CD1c-positive myeloid dendritic cell (primary cell): ENCODE results near the gene ASCL5.
A peak's percentile ranks its signal among the peaks of the same experiment; 100 is the strongest.

Experiments
- DNase-seq: peaks from one replicate; pipeline ENCODE4 v3.0.0-alpha.2; 2016; ENCODE audit errors: extremely low spot score

Gene ASCL5

DNA sequence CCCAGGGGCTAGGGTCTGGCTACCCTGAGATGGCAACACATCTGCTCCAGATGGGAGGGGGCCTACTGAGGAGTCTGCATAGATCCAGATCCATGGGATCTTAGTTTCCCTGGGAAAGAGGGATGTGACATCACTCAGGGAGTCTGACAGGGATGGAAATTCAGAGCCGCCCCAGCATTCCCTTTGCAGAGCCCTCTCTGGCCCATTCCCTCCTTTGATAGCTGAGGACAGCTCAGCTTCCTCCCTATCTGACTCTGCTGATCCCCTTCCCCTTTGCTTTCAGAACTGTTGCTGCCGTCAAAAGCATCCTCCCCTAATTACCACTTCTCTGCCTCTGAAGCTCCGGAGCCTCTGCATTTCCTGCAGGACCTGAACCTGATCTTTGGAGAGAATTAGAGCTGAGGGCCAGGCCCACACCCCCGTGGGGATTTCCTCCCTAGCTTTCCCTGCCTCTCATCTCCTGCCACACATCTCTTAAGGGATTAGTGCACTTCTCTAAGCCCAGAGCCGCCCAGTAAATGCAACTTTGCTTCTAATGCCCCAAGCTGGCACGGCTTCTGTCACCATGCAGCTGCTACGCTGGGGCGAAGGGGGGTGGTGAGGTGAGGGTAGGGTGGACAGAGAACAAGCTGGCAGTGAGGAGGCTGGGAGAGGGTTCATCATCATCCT, 9.5 kb upstream of the ASCL5 start:
- no peak for DNase-seq

DNA sequence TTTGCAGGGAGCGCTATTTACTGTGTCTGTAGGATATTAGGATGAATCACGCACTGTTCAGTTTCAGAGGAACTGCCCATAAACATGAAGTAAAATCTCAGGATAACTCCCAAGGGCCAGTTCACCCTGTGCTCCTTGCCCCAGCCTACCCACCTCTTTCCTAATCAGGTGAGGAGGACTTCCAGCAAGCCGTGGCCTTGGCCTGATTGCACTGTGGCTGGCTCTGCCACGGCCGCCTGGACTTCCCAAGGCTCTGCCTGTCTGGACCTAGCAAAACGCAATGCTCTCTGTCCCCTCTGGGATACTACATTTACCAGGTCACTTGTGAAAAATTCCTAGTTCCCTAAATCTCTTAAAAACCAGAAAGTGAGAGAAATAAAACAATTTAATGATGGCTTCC, 7.4 kb upstream of the ASCL5 start:
- no peak for DNase-seq

DNA sequence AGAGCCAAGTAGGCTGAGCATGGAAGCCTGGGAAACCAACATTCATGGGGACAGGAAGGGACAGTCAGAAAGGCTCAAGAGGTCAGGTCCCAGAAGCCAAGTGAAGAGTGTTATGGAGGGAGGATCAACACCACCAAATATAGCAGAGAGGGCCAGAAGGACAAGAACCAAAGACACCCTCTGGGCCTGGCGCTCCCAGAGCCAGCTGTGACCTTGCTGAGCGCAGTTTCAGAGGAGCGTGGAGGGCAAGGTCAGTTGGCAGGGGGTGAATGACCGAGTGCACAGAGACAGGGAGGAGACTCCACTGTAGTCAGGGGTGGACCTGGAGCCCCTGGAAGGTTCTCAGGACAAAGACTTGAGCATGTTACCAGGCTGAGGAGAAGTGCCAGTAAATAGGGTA, 4.4 kb upstream of the ASCL5 start:
- no peak for DNase-seq

DNA sequence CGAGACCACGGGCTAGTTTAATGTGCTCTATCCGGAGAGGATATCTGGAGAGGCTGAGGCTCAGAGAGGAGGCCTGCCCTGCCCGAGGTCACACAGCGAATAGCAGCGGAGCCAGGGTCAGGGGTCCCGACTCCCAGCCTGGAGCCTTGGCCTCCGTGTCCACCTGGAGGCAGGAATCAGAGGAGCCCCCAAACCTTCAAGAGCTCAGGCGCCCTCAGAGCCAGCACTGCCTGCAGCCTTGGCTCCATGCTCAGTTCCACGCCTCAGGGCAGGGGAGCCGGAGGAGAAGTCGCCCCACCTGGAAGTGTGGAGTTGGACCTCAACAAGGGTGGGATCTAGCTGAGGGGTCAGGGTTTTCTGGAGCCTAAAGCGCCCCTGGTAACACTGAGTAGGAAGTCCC, 2.0 kb upstream of the ASCL5 start:
- DNase-seq: no peak

DNA sequence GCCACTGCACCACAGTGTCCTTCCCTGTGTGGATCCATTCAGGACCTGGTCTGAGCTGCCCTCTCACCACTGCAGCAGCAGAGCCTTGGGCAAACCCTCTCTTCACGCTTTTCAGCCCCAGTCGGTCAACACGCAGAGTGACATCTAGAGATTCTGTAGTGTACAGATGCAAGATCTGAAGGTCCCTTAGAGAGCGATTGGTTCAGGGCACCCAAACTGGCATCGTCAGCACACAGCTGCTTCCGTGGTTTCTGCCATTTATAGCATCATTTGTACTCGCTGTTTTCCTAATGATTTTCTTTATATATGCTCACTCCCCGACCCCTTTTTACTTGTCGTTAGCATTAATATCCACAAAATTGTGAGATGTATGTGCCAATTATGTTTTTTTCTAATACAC, 1.5 kb upstream of the ASCL5 start:
- DNase-seq: no peak

DNA sequence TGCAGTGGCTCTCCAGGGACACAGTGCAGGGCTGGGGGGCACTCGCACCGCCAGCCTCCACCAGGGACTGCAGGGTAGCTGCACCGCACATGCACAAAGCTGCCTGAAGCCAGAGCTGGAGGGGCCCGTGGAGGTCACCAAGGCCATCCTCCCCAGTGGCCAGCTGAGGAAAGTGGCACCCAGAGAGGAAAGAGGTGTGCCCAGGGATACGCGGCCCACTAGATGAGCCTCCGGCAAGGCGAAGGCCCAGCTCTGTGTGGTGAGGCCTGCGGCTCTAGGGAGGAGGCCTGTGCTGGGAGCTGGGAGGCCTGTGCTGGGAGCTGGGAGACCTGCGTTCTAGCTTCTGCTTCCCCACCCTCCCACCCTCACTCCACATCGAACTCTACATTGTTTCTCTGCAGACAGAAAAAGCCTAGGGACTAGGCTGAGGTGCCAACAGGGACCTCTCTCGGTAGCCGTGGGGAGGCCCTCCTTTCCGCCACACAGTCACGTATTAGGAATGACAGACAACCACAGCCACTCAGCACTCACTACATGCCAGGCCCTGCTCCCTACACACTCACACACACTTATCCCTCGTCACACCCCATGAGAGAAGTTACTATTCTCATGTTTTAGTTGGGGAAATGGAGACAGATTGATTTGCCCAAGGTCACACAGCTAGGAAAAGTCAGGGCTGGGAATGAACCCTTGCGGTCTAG, 921 bp upstream of the ASCL5 start:
- DNase-seq: no peak

DNA sequence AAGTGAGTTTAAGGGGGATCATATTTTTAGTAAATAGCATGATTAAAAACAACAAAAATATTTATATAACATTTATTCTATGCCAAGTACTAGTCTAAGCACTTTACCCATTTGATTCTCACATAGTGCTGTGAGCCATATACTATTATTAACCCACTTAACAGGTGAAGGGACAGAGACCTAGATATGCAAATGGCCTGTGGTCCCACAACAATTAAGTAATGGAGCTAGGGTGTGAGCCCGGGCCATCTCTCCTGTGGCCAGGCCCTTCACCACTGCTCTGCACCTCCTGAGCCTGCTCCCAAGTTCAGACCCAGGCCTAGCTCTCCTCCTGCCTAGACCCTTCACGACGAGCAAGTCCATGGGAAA, 537 bp downstream of the ASCL5 start:
- DNase-seq: no peak

DNA sequence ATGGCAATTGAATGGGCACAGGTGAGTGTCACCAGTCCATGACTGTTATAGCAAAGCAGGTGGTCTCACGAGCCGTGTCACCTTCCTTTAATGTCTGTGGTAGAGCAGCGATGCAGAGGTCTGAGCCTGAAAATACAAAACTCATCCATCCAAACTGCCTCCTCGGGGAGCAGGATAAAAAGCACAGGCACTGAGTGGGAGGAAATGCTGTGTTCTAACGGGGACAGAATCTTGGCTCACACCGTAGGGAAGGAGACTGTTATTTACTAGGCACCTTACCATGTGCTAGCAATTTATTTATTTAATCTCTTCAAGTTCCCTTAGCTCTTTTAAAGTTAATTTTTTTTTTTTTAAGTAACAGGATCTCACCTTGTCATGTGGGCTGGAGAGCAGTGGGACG, 1.2 kb downstream of the ASCL5 start:
- DNase-seq: no peak

DNA sequence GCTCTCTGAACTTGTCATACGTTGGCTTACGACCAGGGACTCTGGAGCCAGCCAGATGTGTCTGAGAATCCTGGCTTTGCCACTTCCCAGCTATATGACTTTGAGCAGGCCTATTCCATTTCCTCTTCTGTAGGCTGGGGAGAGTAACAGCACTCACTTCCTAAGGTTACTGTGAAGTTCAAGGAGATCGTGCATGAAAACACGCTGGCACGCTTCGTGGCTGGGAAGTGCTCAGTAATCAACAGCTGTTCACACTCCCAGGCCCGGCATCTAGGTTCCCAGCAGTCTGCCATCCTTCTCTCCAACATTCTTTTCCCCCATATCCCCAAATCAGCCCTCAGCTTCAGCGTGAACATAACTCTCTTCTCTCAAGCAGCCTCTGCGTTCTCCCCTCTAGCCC, 2.0 kb downstream of the ASCL5 start:
- DNase-seq: no peak

DNA sequence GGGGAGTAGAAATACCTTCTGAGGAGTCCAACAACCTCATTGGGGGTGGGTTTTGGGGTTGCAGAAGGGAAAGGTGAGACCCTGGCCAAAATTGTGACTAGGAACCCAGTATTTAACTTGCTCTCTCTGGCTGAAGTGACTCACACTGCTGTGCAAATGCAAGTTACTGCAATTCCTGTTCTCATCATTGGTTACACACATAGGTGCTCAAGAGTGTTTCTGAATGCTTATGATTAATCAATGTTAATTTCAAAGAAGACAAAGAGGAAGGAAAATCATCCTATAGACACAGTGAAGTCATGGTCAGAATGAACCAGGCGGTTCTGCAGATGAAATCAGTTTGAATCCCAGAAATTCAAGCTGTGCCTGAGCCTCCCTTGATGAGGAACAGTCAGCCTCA, 3.1 kb downstream of the ASCL5 start:
- no peak for DNase-seq

DNA sequence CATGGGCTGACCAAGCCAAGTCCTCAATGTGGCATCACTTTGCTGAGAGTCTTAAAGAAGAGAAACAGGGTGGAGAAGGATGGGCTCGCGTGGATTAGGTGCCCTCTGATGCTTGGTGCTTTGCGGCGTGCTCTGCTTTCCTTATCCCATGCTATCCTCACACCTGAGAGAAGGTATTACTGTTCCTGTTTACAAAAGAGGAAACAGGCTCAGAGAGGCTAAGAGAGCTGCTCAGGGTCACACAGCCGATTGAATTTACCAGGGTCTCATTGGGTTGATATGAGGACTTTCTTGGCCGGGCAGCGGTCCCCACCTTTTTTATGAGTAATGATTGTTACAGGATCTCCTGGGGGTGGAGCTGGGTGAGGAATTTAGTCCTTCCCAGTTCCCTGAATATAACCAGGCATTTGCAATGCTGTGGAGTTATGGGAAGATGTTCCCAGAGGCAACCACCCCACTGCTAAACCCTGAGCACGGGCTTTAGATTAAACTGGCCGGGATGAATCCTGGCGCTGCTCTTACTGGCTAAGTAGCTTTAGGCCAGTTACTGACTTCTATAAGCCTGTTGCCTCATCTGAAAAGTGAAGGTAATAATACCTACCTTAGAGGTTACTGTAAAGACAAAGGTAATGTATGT, 4.5 kb downstream of the ASCL5 start:
- no peak for DNase-seq

DNA sequence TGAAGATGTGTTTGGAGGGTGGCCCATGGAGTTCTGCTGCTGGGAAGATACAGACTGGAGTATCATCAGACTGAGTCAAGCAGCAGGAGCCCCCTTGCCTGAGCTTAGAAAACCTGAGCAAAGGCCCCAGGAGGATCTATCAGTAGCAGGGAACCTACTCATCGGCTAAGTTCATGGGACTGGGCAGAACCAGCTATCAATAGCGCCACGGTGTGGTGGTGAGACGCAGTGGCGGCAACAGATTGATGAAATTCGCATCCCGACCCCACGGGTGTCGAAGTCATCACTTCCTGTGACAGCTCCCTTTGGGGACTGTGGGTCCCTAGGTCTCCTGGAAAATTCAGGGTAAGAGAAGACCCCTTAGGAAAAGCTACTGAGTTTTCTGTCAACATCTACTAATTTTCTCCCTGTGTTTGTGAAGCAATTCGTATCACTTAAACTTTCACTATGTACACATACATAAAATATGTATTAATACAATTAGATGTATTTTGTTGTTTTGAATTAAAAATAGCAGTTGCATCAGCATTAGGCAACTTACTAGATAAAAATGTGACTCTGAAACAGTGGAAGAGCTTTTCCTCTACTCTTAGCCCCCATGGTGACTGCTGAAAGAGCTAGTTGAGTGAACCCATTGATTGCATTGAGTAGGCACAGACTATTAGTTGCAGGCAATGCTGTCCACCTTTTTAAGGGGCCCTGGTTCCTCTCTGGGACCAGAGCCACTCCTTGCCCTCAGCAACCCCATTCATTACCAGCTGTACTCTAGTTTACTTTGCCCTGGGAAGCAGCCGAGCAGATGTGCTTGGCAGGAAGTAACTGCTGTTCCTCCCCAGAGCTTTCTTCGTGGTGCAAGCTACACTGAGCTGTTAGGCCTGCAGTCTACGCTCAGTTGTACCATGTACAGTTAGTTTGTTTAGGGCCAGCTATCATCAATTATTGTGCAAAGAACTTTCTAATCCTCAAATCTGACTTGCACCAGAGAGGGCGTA, 7.5 kb downstream of the ASCL5 start:
- DNase-seq: peak; percentile 60

DNA sequence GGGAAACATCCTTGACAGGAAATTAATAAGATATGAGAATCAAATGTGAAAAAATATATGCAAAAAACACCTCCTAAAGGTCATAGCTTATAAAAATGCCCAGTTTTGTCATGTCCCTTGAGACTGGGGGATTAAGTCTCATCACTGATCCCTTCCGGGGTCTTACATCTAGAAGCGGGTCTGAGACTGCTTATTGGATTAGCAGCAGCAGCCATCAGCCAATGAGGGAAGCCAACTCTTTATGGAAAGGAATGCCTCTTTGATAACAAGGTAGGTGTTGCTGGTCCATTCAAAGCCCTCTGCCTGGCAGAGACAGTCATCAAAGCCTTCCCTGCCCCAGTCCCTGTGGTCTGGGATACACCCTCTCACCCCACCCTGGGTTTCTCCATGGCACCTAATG, 10.9 kb downstream of the ASCL5 start:
- no peak for DNase-seq

DNA sequence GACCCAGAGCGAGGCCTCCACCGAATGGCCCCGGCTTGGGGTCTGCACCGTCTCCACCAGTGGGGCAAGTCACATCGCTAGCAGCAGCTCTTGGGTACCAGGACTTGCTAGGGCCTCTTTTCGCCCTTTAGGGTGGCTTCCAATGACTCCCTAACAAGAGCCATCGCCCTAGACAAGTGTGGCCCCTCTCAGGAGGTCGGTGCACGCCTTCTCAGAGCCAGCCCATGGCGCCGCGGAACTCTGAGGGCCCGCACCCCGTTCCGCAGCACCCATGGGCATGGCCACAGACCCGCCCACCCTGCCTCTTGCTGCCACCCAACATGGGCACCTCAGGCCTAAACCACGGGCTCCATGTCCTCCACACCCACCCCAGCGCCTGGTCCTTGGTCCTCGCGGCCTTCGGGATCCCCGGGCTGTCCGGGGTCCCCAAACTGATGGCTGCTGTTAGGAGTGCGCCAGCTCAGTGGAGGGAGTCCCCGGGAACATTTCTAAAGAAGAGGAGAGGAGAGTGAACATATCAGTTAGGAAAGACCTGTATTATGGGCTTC, 11.5 kb downstream of the ASCL5 start:
- no peak for DNase-seq

DNA sequence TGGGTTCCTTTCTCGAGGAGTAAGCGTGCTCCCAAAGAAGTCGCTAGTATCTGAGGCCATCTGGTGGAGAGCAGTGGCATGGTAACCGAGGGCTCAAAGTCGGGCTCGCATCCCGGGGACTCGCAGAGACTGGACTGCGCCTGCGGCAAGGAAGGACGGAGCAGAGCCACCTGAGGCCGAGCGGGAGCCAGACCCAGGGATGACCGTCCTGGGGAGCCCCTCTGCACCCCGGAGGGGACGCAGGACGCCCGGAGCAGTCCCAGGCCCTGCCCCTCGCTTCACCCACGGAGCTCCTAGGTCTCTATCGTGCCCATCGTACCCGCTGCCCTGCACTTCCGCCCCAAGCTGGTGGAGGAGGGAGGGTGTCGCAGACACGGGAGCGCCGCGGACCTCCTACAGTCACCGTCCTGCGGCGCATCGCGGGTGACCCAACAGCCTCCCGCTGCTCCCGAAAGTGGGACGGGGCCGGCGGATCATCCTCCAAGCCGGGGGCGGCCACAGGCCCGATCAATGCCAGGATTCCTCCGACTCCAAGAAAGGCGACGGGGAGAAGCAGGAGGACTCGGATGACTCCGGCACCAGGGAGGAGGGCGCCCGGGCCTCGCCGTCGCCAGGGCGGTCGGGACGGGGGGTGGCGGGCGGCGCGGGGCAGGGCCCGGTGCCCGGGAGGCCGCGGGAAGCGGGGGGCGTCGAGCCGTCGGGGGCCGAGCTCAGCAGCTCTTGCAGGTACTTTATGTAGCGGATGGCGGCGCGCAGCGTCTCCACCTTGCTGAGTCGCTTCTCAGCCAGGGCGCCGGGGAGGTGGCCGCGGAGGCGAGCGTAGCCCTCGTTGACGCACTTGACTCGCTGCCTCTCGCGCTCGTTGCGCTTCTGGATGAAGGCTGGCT, 12.5 kb downstream of the ASCL5 start:
- DNase-seq: peak; percentile 82

DNA sequence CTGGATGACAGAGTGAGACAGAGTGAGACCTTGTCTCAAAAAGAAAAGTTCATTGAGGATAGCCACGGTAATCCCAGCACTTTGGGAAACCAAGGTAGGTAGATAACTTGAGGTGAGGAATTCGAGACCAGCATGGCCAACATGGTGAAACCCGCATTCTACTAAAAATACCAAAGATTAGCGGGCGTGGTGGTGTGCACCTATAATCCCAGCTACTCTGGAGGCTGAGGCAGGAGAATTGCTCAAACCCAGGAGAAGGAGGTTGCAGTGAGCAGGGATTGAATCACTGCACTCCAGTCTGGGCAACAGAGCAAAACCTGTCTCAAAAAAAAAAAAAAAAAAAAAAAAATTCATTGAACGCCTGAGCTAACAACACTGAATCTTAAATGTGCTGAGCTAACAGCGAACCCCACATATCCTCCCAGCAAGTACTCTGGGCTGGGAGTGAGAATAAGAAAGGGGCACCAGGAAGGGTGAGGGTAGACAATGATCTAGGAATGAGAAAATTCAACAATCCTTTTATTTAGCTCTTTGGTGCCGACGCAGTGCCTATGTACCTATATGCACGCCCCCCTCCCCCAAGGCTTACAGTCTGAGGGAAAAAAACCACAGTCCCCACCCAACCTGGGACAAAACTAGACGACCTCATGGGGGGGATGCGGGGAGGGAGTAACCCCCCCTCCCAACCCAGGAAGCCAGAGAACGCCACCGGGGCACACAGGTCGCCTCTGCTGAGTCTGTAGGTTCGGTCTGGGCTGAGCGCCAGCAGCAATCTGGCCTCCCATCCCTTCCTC, 13.3 kb downstream of the ASCL5 start:
- DNase-seq: no peak

DNA sequence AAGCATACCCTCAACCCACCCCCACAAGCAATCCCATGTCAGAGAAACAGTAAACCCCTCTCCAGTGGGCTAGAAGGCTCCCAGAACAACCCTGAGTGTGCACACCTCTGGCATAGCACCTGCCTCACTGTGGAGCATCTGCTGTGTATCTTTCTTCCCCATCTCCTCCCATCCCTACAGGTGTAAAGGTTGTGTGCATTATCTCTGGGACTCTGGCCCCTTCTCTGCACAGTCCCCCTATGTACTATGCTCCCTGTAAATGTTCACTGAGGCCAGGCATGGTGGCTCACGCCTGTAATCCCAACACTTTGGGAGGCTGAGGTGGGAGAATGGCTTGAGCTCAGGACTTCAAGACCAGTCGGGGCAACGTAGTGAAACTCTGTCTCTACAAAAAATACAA, 14.1 kb downstream of the ASCL5 start:
- no peak for DNase-seq

DNA sequence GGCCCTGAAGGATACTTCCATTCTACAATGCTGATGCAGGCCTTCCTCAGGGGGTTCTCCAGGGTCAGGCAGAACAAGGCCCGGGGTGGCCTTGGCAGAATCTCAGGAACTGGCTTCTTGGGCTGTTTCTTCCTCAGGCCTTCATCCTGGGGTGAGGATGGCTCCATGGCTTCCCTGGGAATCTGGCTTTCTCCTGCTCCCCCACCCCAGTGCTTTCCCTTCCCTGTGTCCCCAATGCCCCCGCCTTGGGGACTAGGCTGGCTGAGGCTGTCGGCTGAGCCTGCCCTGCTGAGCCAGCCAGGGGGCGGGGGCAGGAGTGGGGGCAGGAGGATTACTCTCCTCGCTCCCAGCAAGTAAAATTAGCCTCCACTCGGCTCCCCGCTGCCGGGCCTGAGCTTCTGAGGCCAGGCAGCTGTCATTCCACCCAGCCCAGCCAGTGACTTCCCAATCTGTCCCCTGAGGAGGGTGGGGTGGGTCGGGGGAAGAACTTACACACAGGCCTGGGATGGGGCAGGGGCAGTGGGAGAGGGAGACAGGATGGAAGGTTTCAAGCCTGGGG, 14.7 kb downstream of the ASCL5 start, which contains the start of gene CACNA1S:
TSS of gene CACNA1S (minus strand) at position 254 of the 559 bp plus-strand sequence. CDS start at position 167, 87 bp downstream.
- DNase-seq: no peak

DNA sequence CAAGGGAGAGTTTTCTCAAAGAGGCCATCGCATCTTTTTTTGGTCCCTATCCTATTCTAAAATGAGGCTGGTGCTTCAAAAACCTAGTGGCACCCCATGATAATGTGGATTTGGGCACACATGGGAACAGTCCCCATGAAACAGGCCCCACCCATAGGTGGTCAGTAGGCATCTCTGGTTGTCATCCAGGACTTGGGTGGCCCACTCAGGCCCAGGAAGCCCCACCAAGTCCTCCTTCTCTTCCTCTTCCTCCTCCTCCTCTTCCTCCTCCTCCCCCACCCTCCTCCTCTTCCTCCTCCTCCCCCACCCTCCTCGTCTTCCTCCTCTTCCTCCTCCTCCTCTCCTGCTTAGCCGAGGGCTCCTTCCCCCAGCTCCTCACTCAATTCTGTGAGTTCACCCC, 15.3 kb downstream of the ASCL5 start:
- no peak for DNase-seq

DNA sequence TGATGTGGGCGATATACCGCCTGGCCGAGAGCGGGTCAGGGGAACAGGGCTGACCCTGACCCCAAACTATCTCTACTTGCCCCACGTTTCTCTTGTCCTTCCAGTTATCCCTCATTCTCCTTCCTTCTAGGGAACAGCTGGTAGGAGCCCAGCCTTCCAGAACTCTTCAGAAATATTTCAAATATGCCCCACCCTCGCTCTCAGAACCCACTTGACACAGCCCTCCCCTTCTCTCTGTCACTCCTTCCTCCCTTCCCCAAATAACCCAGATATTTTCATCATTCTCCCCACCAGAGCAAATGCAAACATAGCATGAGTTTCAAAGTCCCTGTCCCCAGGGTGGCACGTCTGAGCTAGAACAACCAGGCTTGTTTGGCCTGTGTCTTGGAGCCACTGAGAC, 15.8 kb downstream of the ASCL5 start:
- DNase-seq: no peak
